Panc1 (cell line): ENCODE measurements around the gene PNPO. TPM values are rescaled to one million over a fixed set of nuclear protein-coding genes. Genes with fewer than 3 reads are reported as not detected.

Experiments used
- ATAC-seq: fragments of 200-7000 bp; cut with Tn5 transposase; 2 replicates; pipeline ENCODE4 v1.9.1; 2020; ENCODE audit warnings: mild to moderate bottlenecking, moderate library complexity
- BruUV-seq: library from RNA; stranded (reverse); fragments of 400-500 nt; replicated peaks from 2 replicates; lab custom pipeline; 2021; lab: Mats Ljungman, UMichigan
- CTCF ChIA-PET: fragments of 300-600 bp; sonication (Branson Sonifier 250); formaldehyde crosslinking; loops from one replicate; lab custom pipeline; 2022; ENCODE audit warnings: antibody characterized with exemption; lab: Charles Lee
- POLR2A ChIA-PET: fragments of 300-600 bp; sonication (Branson Sonifier 250); formaldehyde crosslinking; loops from one replicate; lab custom pipeline; 2022; ENCODE audit warnings: antibody characterized with exemption; lab: Charles Lee
- DNase-seq: peaks from one replicate; pipeline ENCODE4 v3.0.0-alpha.2; 2010; ENCODE audit warnings: low read depth, low spot score
- H3K27ac ChIP-seq: 2 replicates; pipeline ENCODE4 v1.5.1; 2011; ENCODE audit warnings: mild to moderate bottlenecking, low read length, inconsistent platforms
- H3K27me3 ChIP-seq: fragments of 200-500 bp; sonication (Bioruptor generic); 2 replicates; pipeline ENCODE4 v1.6.0; 2014; ENCODE audit warnings: low read length, inconsistent platforms; ENCODE audit not compliant: control insufficient read depth, insufficient read depth
- H3K36me3 ChIP-seq: fragments of 200-500 bp; sonication (Bioruptor generic); 2 replicates; pipeline ENCODE4 v1.5.1; 2014; ENCODE audit warnings: inconsistent platforms, mild to moderate bottlenecking, low read length, moderate library complexity; ENCODE audit not compliant: control insufficient read depth, insufficient read depth
- H3K4me1 ChIP-seq: 2 replicates; pipeline ENCODE4 v1.5.1; 2011; ENCODE audit warnings: inconsistent platforms, mild to moderate bottlenecking, low read length, moderate library complexity; ENCODE audit not compliant: control insufficient read depth, insufficient read depth
- H3K4me3 ChIP-seq, 2 experiments: 2 replicates each; pipeline ENCODE4 v1.5.1; 2011 to 2012; ENCODE audit warnings: low read depth in 2 of 2, low read length in 2 of 2, mild to moderate bottlenecking in 2 of 2, inconsistent platforms in 1 of 2, moderate library complexity in 1 of 2
- H3K9me3 ChIP-seq: fragments of 200-500 bp; sonication (Bioruptor generic); 2 replicates; pipeline ENCODE4 v1.5.1; 2014; ENCODE audit warnings: low read depth, mild to moderate bottlenecking, inconsistent platforms, low read length, moderate library complexity; ENCODE audit not compliant: control insufficient read depth, insufficient read depth
- POLR2AphosphoS5 ChIP-seq: IDR thresholded peaks from 2 replicates; pipeline ENCODE4 v1.6.1; 2012; ENCODE audit warnings: mild to moderate bottlenecking, low read depth, low read length, moderate library complexity
- SIN3A ChIP-seq: IDR thresholded peaks from 2 replicates; pipeline ENCODE4 v1.6.1; 2012; ENCODE audit warnings: low read depth, mild to moderate bottlenecking, low read length, moderate library complexity, borderline replicate concordance; ENCODE audit not compliant: insufficient read depth
- TCF7L2 ChIP-seq: IDR thresholded peaks from 2 replicates; pipeline ENCODE4 v1.6.1; 2011; ENCODE audit warnings: mild to moderate bottlenecking, low read depth, low read length, inconsistent platforms
- in situ Hi-C: cut with HindIII; loops from 2 replicates; pipeline ENCODE4 v1.10.0; 2016; ENCODE audit warnings: low sequenced_read_pairs, low pct_unique_long_range_greater_than_20kb
- intact Hi-C: fragments of 100-400 bp; cut with micrococcal nuclease; formaldehyde crosslinking; loops from one replicate; pipeline ENCODE4 v1.10.0; 2022; ENCODE audit not compliant: unreplicated experiment
- total RNA-seq: library from RNA; stranded (reverse); gene quantifications from one replicate; pipeline ENCODE4 v1.2.1, GENCODE V29; 2021; ENCODE audit not compliant: unreplicated experiment
- TF ChIP-seq, protein P1 (sequence below): fragments of 450-650 bp; IDR thresholded peaks from 2 replicates; pipeline ENCODE4 v1.5.1; 2017; ENCODE audit warnings: mild to moderate bottlenecking
- TF ChIP-seq, protein P2 (sequence below), 2 experiments: IDR thresholded peaks; 2 replicates each; pipeline ENCODE4 v1.6.1; 2011 to 2012; ENCODE audit warnings: low read depth in 2 of 2, control low read depth in 1 of 2, low read length in 1 of 2, mild to moderate bottlenecking in 1 of 2, moderate library complexity in 1 of 2; ENCODE audit not compliant: insufficient read depth in 1 of 2

The PNPO gene
- total RNA-seq, 1 experiment from 2014 or later, result 20.1 TPM

DNA sequence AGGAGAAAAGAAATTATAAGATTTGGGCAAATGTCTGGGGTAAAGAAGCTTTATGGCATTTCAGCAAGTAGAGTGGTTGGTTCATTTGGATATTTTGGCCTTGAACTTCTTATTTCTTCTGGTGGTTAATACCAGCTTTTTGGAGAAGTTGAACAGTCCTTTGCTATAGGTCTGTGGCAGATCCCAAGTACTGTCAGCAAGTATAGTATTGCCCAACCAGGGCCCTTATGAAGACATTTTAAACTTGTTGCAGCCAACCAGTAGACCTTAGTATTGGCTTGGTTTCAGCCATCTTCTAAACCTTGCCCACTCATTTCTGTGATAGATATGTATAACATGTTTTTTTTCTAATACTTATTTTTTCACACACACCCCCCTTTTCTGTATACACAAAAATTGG is 43.1 kb upstream of the PNPO start:
- no peaks in the 10 kb centered on the region; the same call in 1 of the 2 replicates for H3K36me3 ChIP-seq
- TF ChIP-seq TCF7L2 (no peak), POLR2AphosphoS5 (no peak), SIN3A (no peak)
- TF ChIP-seq, protein P1, sequence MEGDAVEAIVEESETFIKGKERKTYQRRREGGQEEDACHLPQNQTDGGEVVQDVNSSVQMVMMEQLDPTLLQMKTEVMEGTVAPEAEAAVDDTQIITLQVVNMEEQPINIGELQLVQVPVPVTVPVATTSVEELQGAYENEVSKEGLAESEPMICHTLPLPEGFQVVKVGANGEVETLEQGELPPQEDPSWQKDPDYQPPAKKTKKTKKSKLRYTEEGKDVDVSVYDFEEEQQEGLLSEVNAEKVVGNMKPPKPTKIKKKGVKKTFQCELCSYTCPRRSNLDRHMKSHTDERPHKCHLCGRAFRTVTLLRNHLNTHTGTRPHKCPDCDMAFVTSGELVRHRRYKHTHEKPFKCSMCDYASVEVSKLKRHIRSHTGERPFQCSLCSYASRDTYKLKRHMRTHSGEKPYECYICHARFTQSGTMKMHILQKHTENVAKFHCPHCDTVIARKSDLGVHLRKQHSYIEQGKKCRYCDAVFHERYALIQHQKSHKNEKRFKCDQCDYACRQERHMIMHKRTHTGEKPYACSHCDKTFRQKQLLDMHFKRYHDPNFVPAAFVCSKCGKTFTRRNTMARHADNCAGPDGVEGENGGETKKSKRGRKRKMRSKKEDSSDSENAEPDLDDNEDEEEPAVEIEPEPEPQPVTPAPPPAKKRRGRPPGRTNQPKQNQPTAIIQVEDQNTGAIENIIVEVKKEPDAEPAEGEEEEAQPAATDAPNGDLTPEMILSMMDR, result no peak
- TF ChIP-seq, protein P2, sequence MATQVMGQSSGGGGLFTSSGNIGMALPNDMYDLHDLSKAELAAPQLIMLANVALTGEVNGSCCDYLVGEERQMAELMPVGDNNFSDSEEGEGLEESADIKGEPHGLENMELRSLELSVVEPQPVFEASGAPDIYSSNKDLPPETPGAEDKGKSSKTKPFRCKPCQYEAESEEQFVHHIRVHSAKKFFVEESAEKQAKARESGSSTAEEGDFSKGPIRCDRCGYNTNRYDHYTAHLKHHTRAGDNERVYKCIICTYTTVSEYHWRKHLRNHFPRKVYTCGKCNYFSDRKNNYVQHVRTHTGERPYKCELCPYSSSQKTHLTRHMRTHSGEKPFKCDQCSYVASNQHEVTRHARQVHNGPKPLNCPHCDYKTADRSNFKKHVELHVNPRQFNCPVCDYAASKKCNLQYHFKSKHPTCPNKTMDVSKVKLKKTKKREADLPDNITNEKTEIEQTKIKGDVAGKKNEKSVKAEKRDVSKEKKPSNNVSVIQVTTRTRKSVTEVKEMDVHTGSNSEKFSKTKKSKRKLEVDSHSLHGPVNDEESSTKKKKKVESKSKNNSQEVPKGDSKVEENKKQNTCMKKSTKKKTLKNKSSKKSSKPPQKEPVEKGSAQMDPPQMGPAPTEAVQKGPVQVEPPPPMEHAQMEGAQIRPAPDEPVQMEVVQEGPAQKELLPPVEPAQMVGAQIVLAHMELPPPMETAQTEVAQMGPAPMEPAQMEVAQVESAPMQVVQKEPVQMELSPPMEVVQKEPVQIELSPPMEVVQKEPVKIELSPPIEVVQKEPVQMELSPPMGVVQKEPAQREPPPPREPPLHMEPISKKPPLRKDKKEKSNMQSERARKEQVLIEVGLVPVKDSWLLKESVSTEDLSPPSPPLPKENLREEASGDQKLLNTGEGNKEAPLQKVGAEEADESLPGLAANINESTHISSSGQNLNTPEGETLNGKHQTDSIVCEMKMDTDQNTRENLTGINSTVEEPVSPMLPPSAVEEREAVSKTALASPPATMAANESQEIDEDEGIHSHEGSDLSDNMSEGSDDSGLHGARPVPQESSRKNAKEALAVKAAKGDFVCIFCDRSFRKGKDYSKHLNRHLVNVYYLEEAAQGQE (IDR thresholded peaks at IDR 0.05; ENCODE audit: insufficient read depth in 1 of 2, low read depth in 2 of 2, low read length in 1 of 2), result no peak
- no peak for ATAC-seq
- in situ Hi-C loops (no loop called here), intact Hi-C loops (no loop called here)
- BruUV-seq, result no TSS peak
- H3K4me3 ChIP-seq, result no peak overlapping the region
- ChIA-PET POLR2A (no interaction called here), CTCF (no interaction called here)
- no peak for DNase-seq
- H3K9me3 ChIP-seq, result no peaks in the 10 kb centered on the region
- no peaks in the 10 kb centered on the region for H3K27me3 ChIP-seq
- H3K27ac ChIP-seq, result 0 out of 2 replicates have a peak overlapping the region, but pooled peaks have one; percentile 5
- peaks cover 9% of the 10 kb centered on the region; the same call in 1 of the 2 replicates for H3K4me1 ChIP-seq

DNA sequence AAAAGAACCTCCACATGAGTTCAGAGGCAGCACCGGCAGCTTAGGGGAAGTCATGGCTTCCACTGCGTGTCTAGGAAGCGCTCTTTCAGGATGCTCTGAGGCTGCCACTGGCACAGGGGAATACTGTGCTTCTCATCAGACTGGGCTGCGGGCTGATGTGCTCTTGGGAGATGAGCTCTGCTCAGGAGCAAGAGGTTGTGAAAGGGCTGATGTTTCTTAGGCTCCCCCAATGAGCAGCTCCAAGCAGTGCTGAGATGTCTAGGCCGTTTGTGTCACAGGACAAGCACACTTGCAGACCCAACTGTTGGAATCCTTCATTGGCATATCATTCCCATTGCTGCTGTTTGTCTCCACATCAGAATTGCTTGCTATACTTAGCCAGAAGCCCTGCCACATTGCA is 41.7 kb upstream of the PNPO start:
- no TSS peak for BruUV-seq
- Histone ChIP-seq H3K27ac (0 out of 2 replicates have a peak overlapping the region, but pooled peaks have one; percentile 3), H3K36me3 (no peaks in the 10 kb centered on the region; the same call in 1 of the 2 replicates), H3K9me3 (no peaks in the 10 kb centered on the region), H3K27me3 (no peaks in the 10 kb centered on the region), H3K4me3 (no peak overlapping the region), H3K4me1 (peaks cover 15% of the 10 kb centered on the region; the same call in 1 of the 2 replicates)
- ChIA-PET CTCF (no interaction called here), POLR2A (no interaction called here)
- in situ Hi-C loops, result no loop called here
- DNase-seq (no peak), ATAC-seq (no peak)
- TF ChIP-seq, protein P2 (IDR thresholded peaks at IDR 0.05; ENCODE audit: insufficient read depth in 1 of 2, low read depth in 2 of 2, low read length in 1 of 2), result no peak
- TF ChIP-seq, protein P1, result no peak
- no peak for TF ChIP-seq POLR2AphosphoS5
- no peak for TF ChIP-seq TCF7L2
- no peak for TF ChIP-seq SIN3A
- intact Hi-C loops, result no loop called here
